Raji (cell line): Measurements from ENCODE around the gene TEC.

Source experiments
- POLR2A ChIP-seq: IDR thresholded peaks from 2 replicates; pipeline ENCODE4 v1.6.1; 2011; ENCODE audit warnings: low read depth, low read length, control low read depth; ENCODE audit not compliant: insufficient read depth

TEC gene

GRCh38 chr4:48248559-48248953 is 21.1 kb downstream of the TEC start:
- TF ChIP-seq POLR2A, result no peak

GRCh38 chr4:48247878-48248558 is 21.6 kb downstream of the TEC start:
- no peak for TF ChIP-seq POLR2A

- no peak for TF ChIP-seq POLR2A
These were observed 22.3 kb downstream of the TEC start for GRCh38 chr4:48247142-48247877.

GRCh38 chr4:48244665-48245064 is 25.0 kb downstream of the TEC start:
- TF ChIP-seq POLR2A, result no peak

GRCh38 chr4:48243887-48244286 is 25.8 kb downstream of the TEC start:
- no peak for TF ChIP-seq POLR2A

GRCh38 chr4:48243429-48243828 is 26.2 kb downstream of the TEC start:
- TF ChIP-seq POLR2A, result no peak

GRCh38 chr4:48242511-48243195 is 27.0 kb downstream of the TEC start:
- TF ChIP-seq POLR2A, result no peak

- TF ChIP-seq POLR2A, result no peak
These were observed 27.9 kb downstream of the TEC start for GRCh38 chr4:48241731-48242130.

GRCh38 chr4:48237996-48238645 is 31.5 kb downstream of the TEC start:
- no peak for TF ChIP-seq POLR2A

GRCh38 chr4:48235050-48235449 is 34.6 kb downstream of the TEC start:
- TF ChIP-seq POLR2A, result no peak

- no peak for TF ChIP-seq POLR2A
These were observed 35.1 kb downstream of the TEC start for GRCh38 chr4:48234575-48234974.

GRCh38 chr4:48228949-48229348 is 40.7 kb downstream of the TEC start:
- no peak for TF ChIP-seq POLR2A

- no peak for TF ChIP-seq POLR2A
These were observed 42.0 kb downstream of the TEC start for GRCh38 chr4:48227662-48228061.

- TF ChIP-seq POLR2A, result no peak
These were observed 43.4 kb downstream of the TEC start for GRCh38 chr4:48226199-48226598.

- no peak for TF ChIP-seq POLR2A
These were observed 44.1 kb downstream of the TEC start for GRCh38 chr4:48225368-48226141.
